DLD1 (cell line): ENCODE results near the gene TMEM185A.
"Not testable (repeated sequence)": the region's sequence is repeated elsewhere in the genome, so short reads cannot be mapped to it uniquely, and the experiment has no call there.

Experiments used
- in situ Hi-C: cut with HindIII; loops from 2 replicates; pipeline ENCODE4 v1.10.0; 2017; ENCODE audit warnings: low sequenced_read_pairs

TMEM185A gene

DNA sequence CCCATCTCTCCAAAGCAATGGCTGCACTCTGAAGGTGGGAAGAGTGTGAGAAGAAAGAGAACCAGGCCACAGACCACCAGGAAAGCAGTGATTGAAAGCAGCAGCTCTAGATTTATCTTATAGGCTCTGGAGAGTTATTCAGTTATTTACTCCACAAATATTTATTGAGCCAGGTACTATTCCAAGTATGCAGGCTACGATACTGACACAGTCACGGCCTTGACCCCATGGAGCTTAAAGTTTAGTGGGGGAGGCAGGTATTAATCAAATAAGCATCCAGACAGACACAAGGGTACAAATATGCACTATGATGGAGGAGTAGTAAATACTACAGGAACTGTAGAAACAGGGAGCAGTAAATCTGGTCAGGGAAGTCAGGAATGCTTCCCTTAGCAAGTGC is 2.8 kb downstream of the TMEM185A start:
- in situ Hi-C loops: loop anchor here (25.0 kb wide), 1 partner anchor 116 kb away; the partner anchor contains the start of gene IDS

DNA sequence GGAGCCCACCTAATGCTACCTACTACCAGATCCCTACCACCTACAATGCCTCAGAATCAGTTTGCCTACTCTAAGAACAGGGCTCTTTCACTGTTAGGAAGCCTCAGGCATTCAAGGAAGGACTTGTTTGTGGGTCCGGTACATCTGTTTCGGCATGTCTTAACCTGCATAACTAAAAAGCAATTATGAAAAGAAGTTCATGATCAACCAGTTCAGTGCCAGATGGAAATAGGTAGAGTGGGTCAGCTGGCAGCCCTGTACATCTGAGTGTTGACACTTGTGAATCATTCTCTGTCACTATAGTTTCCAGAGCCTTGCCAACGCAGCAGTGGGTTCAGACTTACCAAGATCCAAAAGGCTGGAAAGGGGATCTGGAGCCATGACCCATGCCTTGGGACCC is 3.3 kb downstream of the TMEM185A start:
- in situ Hi-C loops: loop anchor here (25.0 kb wide), 1 partner anchor 116 kb away; the partner anchor contains the start of gene IDS

DNA sequence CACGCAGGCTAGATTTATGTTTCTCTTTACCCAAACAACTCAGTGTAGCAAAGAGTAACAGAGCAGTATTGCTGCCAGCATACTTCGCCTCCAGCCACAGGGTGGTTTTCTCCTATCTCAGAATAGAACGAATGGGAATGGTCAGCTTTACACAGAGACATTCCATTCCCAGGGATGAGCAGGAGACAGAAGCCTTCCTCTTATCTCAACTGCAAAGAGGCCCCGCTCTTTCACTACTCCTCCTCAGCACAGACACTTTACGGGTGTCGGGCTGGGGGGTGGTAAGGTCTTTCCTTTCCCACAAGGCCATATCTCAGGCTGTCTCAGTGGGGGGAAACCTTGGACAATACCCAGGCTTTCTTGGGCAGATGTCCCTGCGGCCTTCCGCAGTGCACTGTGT is 4.8 kb downstream of the TMEM185A start:
- in situ Hi-C loops: loop anchor here (25.0 kb wide), 1 partner anchor 115 kb away; the partner anchor contains the start of gene IDS

DNA sequence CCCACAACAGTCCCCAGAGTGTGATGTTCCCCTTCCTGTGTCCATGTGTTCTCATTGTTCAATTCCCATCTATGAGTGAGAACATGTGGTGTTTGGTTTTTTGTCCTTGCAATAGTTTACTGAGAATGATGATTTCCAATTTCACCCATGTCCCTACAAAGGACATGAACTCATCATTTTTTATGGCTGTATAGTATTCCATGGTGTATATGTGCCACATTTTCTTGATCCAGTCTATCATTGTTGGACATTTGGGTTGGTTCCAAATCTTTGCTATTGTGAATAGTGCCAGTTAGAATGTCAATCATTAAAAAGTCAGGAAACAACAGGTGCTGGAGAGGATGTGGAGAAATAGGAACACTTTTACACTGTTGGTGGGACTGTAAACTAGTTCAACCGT is 11.9 kb downstream of the TMEM185A start:
- in situ Hi-C loops: not testable (repeated sequence)

DNA sequence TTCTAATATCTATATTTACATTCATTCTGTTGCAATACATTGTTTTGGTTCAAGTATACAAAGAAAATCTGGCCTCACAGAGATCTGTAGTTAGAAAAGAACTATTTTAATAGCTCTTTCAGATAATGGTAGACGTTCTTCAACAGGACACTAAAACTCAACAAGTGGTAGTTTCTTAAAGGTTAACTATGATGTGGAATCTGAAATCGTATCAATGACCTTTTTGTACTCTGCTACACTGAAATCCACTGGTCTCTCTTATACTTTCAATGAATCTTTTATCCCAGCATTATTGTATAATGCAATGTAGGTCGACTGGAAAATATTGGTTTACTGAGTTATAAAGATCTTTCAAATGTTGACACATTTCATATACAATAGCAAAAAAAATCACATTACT is 12.7 kb downstream of the TMEM185A start:
- in situ Hi-C loops: no loop called here

DNA sequence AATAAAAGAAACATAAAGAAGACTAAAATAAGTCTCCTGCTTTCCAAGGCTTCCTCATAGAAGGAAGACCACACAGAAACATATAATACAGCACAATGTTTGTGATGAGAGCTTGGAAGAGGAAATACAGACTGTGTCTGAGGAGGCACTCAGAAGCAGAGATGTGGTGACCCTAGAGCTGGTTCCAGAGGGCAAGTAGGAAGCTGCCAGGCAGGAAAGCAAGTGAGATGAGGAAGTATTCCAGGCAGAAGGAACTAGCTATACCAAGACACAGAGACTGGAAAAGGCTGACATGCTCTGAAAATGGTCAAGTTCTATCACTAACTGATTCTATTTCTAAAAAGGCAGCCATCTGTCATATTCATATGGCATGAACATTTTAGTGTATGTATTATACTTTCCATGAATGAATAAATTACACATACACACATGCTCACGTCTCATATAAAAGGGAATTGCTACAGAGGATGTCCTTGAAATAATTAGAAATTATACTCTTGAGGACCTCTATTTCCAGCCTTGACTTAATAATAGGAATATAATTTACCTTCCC is 19.9 kb downstream of the TMEM185A start:
- in situ Hi-C loops: no loop called here

DNA sequence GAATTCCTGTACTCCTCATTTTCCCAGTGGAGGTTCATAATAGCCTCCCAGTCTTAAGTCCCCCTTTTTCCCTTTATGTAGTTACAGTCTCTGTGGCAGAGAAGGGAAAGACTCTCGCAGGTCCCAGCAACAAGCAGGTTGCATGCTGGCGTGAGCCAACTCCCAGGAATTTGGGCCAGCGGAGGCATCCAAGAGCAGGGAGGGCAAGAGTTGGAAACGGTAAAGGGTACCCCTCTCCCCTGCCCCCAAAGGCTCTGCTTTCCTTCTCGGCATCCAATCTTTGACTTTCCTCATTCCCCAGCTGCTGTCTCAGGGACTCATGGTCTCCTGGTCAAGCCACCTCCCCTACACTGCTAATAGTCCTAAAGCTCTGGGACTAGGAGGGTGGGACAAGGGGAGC is 21.1 kb downstream of the TMEM185A start:
- in situ Hi-C loops: no loop called here

DNA sequence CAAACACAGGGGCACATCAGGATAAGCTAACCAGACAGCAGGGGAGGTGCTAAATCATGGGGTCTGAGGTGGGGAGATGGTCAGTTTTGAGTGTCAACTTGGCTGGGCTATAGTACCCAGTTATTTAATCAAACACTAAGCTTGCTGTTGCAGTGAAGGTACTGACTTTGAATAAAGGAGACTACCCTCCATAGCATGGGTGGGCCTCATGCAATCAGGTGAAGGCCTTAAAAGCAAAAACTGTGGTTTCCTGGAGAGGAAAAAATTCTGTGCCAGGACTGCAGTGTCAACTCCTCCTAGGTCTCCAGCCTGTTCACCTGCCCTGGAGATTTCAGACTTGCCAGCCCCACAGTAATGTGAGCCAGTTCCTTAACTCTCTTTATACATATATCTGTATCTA is 23.9 kb downstream of the TMEM185A start:
- in situ Hi-C loops: no loop called here

DNA sequence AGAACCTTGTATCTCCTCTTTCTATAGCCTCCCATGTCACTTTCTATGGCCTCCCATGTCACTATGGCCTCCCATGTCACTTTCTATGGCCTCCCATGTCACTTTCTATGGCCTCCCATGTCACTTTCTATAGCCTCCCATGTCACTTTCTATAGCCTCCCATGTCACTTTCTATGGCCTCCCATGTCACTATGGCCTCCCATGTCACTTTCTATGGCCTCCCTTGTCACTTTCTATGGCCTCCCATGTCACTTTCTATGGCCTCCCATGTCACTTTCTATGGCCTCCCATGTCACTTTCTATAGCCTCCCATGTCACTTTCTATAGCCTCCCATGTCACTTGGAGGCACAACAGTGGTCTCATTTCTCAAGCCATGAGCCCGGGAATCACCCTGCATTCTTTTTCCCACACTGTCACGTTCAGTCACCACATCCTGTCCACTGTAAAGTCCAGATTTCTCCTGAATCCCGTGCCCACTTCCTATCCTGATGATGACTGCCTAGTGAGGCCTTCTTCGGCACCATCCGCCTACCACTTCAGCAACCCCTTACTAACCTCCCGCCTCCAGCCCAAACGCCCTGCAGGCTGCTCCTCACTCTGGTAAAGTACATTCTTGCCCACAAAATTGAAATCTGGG is 26.2 kb downstream of the TMEM185A start:
- in situ Hi-C loops: not testable (repeated sequence)

DNA sequence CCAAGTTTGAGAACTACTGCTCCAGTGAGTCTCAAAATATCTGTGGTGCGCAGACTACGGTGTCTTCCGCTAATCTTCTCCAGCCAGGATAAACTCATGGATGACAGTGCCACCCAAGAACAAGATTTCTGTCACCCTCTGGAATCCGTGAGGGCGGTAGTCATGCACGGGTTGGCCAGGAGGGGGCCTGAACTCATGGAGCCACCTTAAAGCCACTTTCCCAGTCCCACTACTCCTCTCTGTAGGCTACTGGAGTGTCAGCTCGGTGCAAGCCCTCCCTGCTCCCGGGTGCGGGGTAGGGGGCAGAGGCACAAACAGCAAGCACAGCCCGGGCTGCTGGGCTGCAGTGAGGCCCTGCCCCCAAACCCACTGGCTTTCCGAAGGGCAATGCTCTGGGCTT is 33.0 kb downstream of the TMEM185A start:
- in situ Hi-C loops: not testable (repeated sequence)

DNA sequence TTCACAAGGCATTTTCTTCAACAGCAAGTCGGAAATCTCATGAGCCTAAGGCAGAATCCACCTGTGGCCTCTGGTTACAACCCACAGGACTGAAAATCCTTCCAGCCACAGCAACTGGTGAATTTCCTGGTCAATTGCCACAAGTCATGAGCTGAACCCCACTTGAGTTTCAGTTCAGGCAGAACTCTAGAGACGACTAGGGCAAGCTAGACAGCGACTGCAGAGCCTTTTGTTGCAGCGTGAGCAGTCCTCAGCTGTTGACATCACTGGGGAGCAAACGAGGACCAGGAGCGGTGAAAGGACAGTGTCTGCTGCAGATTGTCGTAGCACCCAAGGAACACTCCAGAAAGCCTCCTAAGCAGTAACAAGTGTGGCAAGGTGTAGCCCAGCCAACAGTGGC is 35.6 kb downstream of the TMEM185A start:
- in situ Hi-C loops: not testable (repeated sequence)

DNA sequence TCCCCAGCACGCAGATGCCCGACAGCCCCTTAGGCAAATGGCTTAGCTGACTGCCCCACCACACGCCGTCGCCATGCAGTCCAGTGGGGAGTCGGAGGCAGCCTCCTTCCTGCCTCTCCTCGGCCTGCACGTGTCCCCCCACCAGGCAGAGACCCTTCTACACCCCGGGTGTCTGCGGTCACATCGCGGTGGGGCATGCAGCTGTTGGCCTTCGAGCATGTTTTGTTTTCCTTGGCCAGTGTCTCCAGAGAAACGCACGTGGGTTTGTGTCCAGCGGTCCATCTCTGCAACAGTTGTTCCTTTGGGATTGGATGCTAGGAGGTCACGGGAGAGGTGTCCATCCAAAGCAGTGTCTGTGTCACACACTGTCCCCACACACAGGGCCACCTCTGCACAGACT is 36.4 kb downstream of the TMEM185A start, which contains the start of gene HSFX2:
TSS of gene HSFX2 (minus strand) at position 101 of the 400 bp plus-strand sequence. CDS start 614 bp downstream, outside the sequence.
- in situ Hi-C loops: not testable (repeated sequence)

DNA sequence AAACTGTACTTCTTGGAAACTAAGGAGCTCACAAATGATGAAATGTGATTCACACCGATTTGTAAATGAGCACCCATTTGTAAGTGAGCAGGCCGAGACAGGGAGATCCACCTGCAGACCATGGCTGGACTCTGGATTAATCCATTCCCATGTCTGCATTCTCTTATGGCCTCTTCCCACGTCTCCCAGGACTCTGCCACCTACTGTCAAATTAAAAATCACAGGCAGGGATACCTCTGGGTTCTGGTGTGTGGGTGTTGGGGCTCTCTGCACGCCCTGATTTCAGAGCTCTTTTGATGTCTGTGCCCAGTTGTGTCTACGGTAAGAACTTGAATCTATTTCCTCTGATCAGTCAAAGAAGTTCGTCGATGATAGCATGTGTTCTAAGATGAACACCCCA is 40.6 kb downstream of the TMEM185A start:
- in situ Hi-C loops: not testable (repeated sequence)

DNA sequence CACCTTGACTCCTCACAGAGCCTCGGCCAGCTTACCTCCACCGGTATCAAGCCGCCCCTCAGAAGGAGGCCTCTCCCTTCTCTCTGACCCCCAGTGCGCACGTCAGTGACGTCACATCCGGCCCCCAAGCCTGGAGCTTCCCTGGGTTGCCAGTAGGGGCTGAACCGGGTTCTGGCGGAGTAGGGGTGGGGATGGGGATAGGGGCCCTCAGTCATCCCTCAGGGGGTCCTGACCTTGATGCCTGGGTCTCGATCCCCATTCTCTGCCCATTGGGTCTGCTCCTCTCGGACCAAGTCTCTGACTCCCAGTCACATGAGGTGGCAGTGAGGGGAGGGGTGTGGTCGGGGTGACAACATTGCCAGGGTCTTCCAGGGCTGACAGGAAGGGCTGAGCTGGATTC is 44.2 kb downstream of the TMEM185A start, which contains the start of gene MAGEA9B:
TSS of gene MAGEA9B (minus strand) at position 101 of the 400 bp plus-strand sequence. CDS start 4,280 bp downstream, outside the sequence.
- in situ Hi-C loops: not testable (repeated sequence)

DNA sequence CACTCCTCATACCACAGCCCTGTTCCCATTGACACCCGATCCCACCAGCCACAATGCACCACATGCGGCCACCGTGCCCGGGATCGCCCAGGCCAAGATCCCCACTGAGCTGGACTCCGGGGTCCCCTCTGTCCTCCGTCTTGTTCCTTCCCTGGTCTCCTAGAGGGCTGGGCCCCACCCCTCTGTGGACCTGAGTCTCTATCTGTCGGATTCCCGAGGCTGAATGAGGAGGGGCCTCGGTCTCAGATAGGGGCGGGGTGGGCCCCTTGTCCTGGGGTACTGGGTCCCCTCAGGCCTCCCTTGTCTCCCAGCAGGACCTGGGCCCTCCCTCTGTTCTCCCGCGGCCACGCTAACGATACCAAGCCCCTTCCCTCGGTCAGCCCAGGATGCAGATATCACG is 46.0 kb downstream of the TMEM185A start:
- in situ Hi-C loops: not testable (repeated sequence)

DNA sequence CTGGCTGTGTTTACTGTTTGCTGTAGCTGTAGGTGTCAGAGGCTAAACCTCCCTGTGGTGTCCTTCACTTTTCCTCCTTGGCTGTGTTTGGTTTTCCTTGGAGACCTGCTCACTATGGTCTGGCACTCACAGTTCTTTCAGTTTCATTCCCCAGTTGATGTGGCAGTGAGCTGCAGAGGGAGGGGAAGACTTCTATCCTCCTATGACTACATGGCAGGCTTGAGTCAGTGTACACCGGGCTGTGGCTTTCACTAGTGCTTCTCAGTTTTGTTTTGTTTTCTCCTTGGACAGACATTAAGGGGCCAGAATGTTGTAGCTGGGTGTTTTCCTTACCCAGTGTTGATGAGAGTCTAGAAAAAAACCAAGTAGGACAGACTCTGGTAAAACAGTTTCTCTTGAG is 58.1 kb downstream of the TMEM185A start:
- in situ Hi-C loops: not testable (repeated sequence)

DNA sequence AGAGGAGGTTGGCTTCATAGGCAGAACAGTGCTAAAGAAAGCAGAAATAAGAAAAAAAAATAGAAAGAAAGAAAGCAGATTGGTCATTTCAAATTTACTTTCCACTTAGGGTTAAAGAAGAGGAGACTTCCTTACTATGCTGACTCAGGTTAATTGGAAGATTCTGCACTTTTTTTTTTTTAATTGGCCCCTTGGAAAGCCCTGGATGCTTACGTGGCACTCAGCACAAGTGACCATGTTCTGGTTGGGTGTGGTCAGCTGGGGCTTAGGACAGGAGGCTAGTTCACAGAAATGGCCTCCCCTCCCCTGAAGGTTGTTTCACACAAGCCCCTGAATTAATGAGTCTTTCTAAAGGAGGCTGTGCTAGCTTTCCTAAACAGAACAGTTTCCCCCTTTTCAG is 58.8 kb downstream of the TMEM185A start:
- in situ Hi-C loops: no loop called here

DNA sequence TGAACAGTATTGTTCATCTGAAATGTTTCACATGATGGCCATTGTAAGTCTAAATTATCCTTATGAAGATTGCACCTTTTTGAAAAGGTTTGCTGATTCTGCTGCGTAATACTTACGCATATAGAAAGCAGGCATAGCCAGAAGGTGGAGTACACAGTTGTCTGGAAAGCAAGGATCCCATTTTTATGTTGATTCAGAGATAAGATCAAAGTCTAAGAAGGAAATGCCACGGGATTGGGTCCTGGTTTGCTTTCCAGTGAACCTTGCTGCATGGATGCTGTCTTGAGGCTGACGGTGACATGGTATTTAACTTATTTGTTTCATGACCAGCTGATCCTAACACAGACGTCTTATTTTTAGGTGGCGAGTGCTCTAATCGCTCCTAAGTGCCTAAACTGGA is 59.8 kb downstream of the TMEM185A start:
- in situ Hi-C loops: no loop called here

DNA sequence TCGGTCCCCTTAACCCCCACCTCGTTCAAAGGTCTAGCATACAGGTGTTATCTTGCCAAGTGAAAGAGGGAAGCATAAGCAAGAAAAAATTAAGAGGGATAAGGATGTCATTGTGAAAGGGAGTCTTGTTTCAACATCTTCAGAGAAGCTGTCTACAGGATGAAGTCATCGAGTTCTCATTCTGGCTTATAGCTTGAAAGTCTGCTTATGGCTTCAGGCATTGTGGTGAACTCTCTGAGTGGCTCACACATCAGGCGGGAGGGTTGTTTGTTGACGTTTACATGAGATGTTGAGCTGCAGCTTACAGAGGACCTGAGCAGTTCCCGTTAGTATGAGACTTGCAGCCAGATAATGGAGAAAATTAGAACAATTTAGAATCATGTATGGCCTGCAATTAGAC is 60.9 kb downstream of the TMEM185A start:
- in situ Hi-C loops: no loop called here

DNA sequence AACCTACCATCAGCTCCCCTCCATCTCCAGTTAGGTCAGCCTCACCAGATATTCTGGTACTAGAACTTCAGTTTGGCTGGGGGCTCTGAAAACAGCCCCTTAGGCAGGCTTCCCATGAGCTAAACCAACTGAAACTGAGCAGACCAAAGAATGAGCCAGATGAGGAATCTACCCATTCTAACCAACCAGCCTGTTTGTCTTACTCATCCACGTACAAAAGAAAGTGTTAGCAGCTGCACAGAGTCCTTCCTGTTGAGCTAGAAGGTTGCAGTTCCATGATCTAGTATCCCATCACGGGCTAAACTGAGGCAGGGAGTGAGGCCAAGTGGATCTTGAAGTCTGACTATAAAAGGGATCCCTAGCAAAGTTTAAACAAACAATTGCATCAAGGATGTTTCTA is 61.8 kb downstream of the TMEM185A start:
- in situ Hi-C loops: no loop called here

DNA sequence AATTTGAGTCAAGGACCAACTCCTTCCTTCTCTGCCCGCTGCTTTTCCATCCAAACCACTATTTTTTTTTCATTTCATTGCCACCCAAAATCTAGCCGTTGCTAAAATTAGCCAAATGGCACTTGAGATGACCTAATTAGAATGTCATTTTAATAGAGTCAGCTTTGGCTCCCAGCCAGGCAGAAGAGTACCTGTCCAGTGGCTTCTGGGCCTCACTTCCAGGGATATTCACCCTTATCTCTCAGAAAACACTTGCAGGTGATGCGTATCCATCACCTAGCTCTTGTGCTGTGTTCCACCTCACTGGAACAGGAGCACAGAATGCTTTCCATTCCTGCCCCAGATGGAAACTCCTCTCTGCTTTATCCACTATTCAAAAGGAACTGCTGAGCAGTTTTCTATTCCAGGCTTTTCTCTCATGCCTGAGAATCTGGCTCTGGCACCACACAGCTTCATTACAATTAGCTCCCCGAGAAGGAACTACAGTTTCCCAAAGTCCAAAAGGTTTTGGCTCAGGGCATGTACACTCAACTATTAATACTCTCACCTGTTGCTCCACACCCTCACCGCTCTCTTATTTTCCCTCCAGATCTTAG is 62.8 kb downstream of the TMEM185A start:
- in situ Hi-C loops: no loop called here
